Measurements from ENCODE around the gene DLG2.

- TF ChIP-seq POLR2A (IDR thresholded peaks at IDR 0.05) (no peak), CTCF (IDR thresholded peaks at IDR 0.05) (no peak), EP300 (IDR thresholded peaks at IDR 0.05) (no peak)
These were observed 37.8 kb downstream of the DLG2 start for GRCh38 chr11:85589373-85589772.

Data from tibial nerve (tissue), 4 donors.